HepG2 (cell line): ENCODE measurements around the gene RSL1D1. TPM values are rescaled to one million over a fixed set of nuclear protein-coding genes. Genes with fewer than 3 reads are reported as not detected.

Experiments used
- BCL3 ChIP-seq: sonication (generic); formaldehyde crosslinking; IDR thresholded peaks from 2 replicates; pipeline ENCODE4 v1.5.1; 2020; ENCODE audit warnings: mild to moderate bottlenecking, missing genetic modification reagents, moderate library complexity
- GLI4 ChIP-seq: sonication (generic); formaldehyde crosslinking; IDR thresholded peaks from 2 replicates; pipeline ENCODE4 v1.5.1; 2020; ENCODE audit warnings: missing genetic modification reagents, mild to moderate bottlenecking, moderate library complexity, borderline replicate concordance
- JUND ChIP-seq: sonication (generic); formaldehyde crosslinking; IDR thresholded peaks from 2 replicates; pipeline ENCODE4 v1.8.0; 2022; ENCODE audit warnings: mild to moderate bottlenecking, missing genetic modification reagents
- KDM5B ChIP-seq: sonication (generic); formaldehyde crosslinking; IDR thresholded peaks from 2 replicates; pipeline ENCODE4 v1.4.0; 2020; ENCODE audit warnings: missing genetic modification reagents, mild to moderate bottlenecking, borderline replicate concordance
- PAWR ChIP-seq: sonication (generic); formaldehyde crosslinking; IDR thresholded peaks from 2 replicates; pipeline ENCODE4 v1.4.0; 2020; ENCODE audit warnings: missing genetic modification reagents, mild to moderate bottlenecking, borderline replicate concordance
- PRPF4 ChIP-seq: fragments of 200-400 bp; formaldehyde crosslinking; IDR thresholded peaks from 2 replicates; pipeline ENCODE4 v1.6.1; 2016; ENCODE audit warnings: low read length, low read depth; ENCODE audit not compliant: poor library complexity, severe bottlenecking
- RXRA ChIP-seq: sonication (generic); formaldehyde crosslinking; IDR thresholded peaks from 2 replicates; pipeline ENCODE4 v1.5.1; 2020; ENCODE audit warnings: missing genetic modification reagents
- ZBTB38 ChIP-seq: sonication (generic); formaldehyde crosslinking; IDR thresholded peaks from 2 replicates; pipeline ENCODE4 v1.5.1; 2020; ENCODE audit warnings: mild to moderate bottlenecking, missing genetic modification reagents
- ZFP90 ChIP-seq: sonication (generic); formaldehyde crosslinking; IDR thresholded peaks from 2 replicates; pipeline ENCODE4 v1.8.0; 2022; ENCODE audit warnings: missing genetic modification reagents, mild to moderate bottlenecking, inconsistent platforms, borderline replicate concordance
- ZNF280B ChIP-seq: sonication (generic); formaldehyde crosslinking; IDR thresholded peaks from 2 replicates; pipeline ENCODE4 v1.5.0; 2020; ENCODE audit warnings: missing genetic modification reagents, mild to moderate bottlenecking, borderline replicate concordance
- ZNF609 ChIP-seq: sonication (generic); formaldehyde crosslinking; IDR thresholded peaks from 2 replicates; pipeline ENCODE4 v1.4.0; 2020; ENCODE audit warnings: mild to moderate bottlenecking, missing genetic modification reagents, borderline replicate concordance
- ZNF619 ChIP-seq: sonication (generic); formaldehyde crosslinking; IDR thresholded peaks from 2 replicates; pipeline ENCODE4 v1.4.0; 2020; ENCODE audit warnings: mild to moderate bottlenecking, missing genetic modification reagents
- ZNF775 ChIP-seq: sonication (generic); formaldehyde crosslinking; IDR thresholded peaks from 2 replicates; pipeline ENCODE4 v1.4.0; 2020; ENCODE audit warnings: missing genetic modification reagents, mild to moderate bottlenecking, moderate library complexity, borderline replicate concordance
- ZNF776 ChIP-seq: sonication (generic); formaldehyde crosslinking; IDR thresholded peaks from 2 replicates; pipeline ENCODE4 v1.4.0; 2020; ENCODE audit warnings: mild to moderate bottlenecking, missing genetic modification reagents
- polyA plus RNA-seq, 8 experiments: library from polyadenylated mRNA; depleted of rRNA in 3 of 8; stranded (reverse) in 7 of 8; unstranded in 1 of 8; fragments of >200 nt; fragmentation: Illumina TruSeq in 4 of 8; extraction: Trizol in 4 of 8; gene quantifications; 2 replicates each; pipeline versions ENCODE4 v1.2.1 to v1.2.3, GENCODE V29; 2011 to 2016; ENCODE audit warnings: low read depth in 4 of 8, missing spikeins in 1 of 8, mixed read lengths in 1 of 8; ENCODE audit not compliant: insufficient read depth in 1 of 8
- total RNA-seq, 5 experiments: library from RNA; depleted of rRNA; stranded (reverse); fragments of >200 nt; fragmentation: Illumina TruSeq; extraction: Trizol; gene quantifications; 2 replicates each; pipeline ENCODE4 v1.2.3, GENCODE V29; 2016; ENCODE audit warnings: low read depth in 1 of 5
- TF ChIP-seq, protein P1 (sequence below): sonication (generic); formaldehyde crosslinking; IDR thresholded peaks from 2 replicates; pipeline ENCODE4 v1.9.0; 2022; ENCODE audit warnings: low read depth, missing genetic modification reagents
- TF ChIP-seq, protein P2 (sequence below): sonication (generic); formaldehyde crosslinking; IDR thresholded peaks from 2 replicates; pipeline ENCODE4 v1.9.0; 2021; ENCODE audit warnings: missing genetic modification reagents, mild to moderate bottlenecking, borderline replicate concordance

Gene RSL1D1
- total and polyA plus RNA-seq, 2 of the 13 experiments (the other 11 are each of a cell fraction or from before 2014, with no cell fraction given), result 187 to 343 TPM

- TF ChIP-seq ZNF609 (CRISPR knock-in tag), result peak; percentile 73
- TF ChIP-seq ZBTB38 (CRISPR knock-in tag), result peak; percentile 91
- TF ChIP-seq RXRA (CRISPR knock-in tag), result peak; percentile 60; the same call in 1 of the 2 replicates
- no peak for TF ChIP-seq PRPF4
- no peak for TF ChIP-seq ZNF776 (CRISPR knock-in tag)
- TF ChIP-seq, protein P1, sequence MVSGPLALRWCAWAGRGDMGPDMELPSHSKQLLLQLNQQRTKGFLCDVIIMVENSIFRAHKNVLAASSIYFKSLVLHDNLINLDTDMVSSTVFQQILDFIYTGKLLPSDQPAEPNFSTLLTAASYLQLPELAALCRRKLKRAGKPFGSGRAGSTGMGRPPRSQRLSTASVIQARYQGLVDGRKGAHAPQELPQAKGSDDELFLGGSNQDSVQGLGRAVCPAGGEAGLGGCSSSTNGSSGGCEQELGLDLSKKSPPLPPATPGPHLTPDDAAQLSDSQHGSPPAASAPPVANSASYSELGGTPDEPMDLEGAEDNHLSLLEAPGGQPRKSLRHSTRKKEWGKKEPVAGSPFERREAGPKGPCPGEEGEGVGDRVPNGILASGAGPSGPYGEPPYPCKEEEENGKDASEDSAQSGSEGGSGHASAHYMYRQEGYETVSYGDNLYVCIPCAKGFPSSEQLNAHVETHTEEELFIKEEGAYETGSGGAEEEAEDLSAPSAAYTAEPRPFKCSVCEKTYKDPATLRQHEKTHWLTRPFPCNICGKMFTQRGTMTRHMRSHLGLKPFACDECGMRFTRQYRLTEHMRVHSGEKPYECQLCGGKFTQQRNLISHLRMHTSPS (CRISPR knock-in tag), result no peak; the same call in 1 of the 2 replicates
- peak; percentile 92 for TF ChIP-seq ZNF280B (CRISPR knock-in tag)
- peak; percentile 81 for TF ChIP-seq ZFP90 (CRISPR knock-in tag)
- TF ChIP-seq JUND (CRISPR knock-in tag), result 0 out of 2 replicates have a peak, but pooled peaks have one; percentile 2
- peak; percentile 97; the same call in 1 of the 2 replicates for TF ChIP-seq PAWR (CRISPR knock-in tag)
- peak; percentile 87 for TF ChIP-seq BCL3 (CRISPR knock-in tag)
- TF ChIP-seq KDM5B (CRISPR knock-in tag), result peak; percentile 98; the same call in 1 of the 2 replicates
- TF ChIP-seq, protein P2, sequence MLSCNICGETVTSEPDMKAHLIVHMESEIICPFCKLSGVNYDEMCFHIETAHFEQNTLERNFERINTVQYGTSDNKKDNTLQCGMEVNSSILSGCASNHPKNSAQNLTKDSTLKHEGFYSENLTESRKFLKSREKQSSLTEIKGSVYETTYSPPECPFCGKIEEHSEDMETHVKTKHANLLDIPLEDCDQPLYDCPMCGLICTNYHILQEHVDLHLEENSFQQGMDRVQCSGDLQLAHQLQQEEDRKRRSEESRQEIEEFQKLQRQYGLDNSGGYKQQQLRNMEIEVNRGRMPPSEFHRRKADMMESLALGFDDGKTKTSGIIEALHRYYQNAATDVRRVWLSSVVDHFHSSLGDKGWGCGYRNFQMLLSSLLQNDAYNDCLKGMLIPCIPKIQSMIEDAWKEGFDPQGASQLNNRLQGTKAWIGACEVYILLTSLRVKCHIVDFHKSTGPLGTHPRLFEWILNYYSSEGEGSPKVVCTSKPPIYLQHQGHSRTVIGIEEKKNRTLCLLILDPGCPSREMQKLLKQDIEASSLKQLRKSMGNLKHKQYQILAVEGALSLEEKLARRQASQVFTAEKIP (CRISPR knock-in tag), result no peak
- no peak; the same call in none of the 2 replicates for TF ChIP-seq ZNF775 (CRISPR knock-in tag)
- peak; percentile 78; the same call in 1 of the 2 replicates for TF ChIP-seq ZNF619
- TF ChIP-seq GLI4 (CRISPR knock-in tag), result peak; percentile 92; the same call in 1 of the 2 replicates
These were observed at the start of gene RSL1D1 (continued) for GRCh38 chr16:11851294-11852091.
